ENCODE results near the gene REXO2. TPM values are rescaled to one million over a fixed set of nuclear protein-coding genes. Genes with fewer than 3 reads are reported as not detected.

The REXO2 gene
- total RNA-seq, 2 donors from 2014 or later = 46.6 to 55.5 TPM

DNA sequence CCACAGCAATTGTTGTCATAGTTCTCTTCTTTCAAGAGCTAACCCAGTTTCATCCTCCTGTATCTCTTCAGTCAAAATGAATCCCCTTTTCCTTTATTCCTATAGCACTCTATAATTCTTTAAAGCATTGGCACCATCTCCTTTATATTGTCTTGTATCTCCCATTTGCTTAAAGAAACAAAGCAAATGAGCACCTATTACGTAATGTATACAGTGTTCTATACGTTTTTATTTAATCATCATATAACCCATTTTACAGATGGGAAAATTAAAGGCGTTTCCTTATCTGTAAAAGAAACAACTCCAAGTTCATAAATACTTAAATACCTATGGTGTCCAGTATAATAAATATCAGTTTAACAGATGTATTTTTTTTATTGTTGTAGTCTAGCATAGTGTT lies 6.4 kb upstream of the REXO2 start:
- TF ChIP-seq, protein P1, sequence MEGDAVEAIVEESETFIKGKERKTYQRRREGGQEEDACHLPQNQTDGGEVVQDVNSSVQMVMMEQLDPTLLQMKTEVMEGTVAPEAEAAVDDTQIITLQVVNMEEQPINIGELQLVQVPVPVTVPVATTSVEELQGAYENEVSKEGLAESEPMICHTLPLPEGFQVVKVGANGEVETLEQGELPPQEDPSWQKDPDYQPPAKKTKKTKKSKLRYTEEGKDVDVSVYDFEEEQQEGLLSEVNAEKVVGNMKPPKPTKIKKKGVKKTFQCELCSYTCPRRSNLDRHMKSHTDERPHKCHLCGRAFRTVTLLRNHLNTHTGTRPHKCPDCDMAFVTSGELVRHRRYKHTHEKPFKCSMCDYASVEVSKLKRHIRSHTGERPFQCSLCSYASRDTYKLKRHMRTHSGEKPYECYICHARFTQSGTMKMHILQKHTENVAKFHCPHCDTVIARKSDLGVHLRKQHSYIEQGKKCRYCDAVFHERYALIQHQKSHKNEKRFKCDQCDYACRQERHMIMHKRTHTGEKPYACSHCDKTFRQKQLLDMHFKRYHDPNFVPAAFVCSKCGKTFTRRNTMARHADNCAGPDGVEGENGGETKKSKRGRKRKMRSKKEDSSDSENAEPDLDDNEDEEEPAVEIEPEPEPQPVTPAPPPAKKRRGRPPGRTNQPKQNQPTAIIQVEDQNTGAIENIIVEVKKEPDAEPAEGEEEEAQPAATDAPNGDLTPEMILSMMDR (IDR thresholded peaks at IDR 0.05) = no peak
- H3K27me3 ChIP-seq = no peaks in the 10 kb centered on the region
- H3K36me3 ChIP-seq = no peaks in the 10 kb centered on the region
- no peak overlapping the region for H3K27ac ChIP-seq
- no peak overlapping the region for H3K4me3 ChIP-seq
- intact Hi-C loops (cut with DNase I) = no loop called here
- no peak for DNase-seq
- no peaks in the 10 kb centered on the region for H3K4me1 ChIP-seq
- no peaks in the 10 kb centered on the region for H3K9me3 ChIP-seq
- no peak overlapping the region for H3K9ac ChIP-seq (ENCODE audit: low read depth in 2 of 2, low read length in 2 of 2)

DNA sequence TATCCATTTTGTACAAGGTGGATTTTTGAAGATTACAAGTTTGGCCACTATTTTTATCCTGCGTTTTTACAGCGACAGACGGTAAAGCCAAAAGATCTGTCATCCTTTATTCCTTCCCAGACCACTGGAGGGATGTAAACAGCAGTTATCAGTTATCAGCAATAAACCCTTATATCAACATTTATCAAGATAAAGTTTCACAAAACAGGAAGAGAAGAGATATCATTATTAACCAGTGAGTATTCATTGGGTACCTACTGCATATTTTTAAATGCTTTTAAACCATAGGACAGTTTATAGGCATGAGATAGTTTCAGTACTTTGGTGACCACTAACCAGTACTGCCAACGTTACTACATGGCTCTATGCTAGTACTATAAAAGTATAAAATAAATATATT lies 5.9 kb upstream of the REXO2 start:
- H3K27ac ChIP-seq = no peak overlapping the region
- intact Hi-C loops (cut with DNase I) = no loop called here
- no peaks in the 10 kb centered on the region for H3K9me3 ChIP-seq
- no peak overlapping the region for H3K4me3 ChIP-seq
- no peak for DNase-seq
- H3K27me3 ChIP-seq = no peaks in the 10 kb centered on the region
- H3K36me3 ChIP-seq = no peaks in the 10 kb centered on the region
- TF ChIP-seq, protein P1 (IDR thresholded peaks at IDR 0.05) = no peak
- H3K9ac ChIP-seq (ENCODE audit: low read depth in 2 of 2, low read length in 2 of 2) = no peak overlapping the region
- no peaks in the 10 kb centered on the region for H3K4me1 ChIP-seq

DNA sequence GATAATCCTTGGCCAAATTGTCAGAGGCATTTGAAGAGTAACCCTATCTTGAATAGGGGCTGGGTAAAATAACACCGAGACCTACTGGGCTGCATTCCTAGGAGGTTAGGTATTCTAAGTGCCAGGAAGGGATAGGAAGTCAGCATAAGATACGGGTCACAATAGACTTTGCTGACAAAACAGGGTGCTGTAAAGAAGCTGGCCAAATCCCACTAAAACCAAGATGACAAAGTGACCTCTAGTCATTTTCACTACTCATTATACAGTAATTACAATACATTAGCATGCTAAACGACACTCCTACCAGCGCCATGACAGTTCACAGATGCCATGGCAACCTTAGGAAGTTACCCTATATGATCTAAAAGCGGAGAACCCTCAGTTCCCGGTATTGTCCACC lies 964 bp upstream of the REXO2 start:
- TF ChIP-seq, protein P1 (IDR thresholded peaks at IDR 0.05) = no peak
- Histone ChIP-seq H3K4me3 (no peak overlapping the region), H3K27ac (no peak overlapping the region), H3K4me1 (peaks cover 4% of the 10 kb centered on the region), H3K9me3 (no peaks in the 10 kb centered on the region), H3K36me3 (no peaks in the 10 kb centered on the region), H3K27me3 (no peaks in the 10 kb centered on the region), H3K9ac (ENCODE audit: low read depth in 2 of 2, low read length in 2 of 2) (no peak overlapping the region)
- DNase-seq = no peak
- intact Hi-C loops (cut with DNase I) = loop anchor here (5.0 kb wide), 1 partner anchor 36 kb away; the partner anchor contains the start of genes C11orf71 and RBM7

DNA sequence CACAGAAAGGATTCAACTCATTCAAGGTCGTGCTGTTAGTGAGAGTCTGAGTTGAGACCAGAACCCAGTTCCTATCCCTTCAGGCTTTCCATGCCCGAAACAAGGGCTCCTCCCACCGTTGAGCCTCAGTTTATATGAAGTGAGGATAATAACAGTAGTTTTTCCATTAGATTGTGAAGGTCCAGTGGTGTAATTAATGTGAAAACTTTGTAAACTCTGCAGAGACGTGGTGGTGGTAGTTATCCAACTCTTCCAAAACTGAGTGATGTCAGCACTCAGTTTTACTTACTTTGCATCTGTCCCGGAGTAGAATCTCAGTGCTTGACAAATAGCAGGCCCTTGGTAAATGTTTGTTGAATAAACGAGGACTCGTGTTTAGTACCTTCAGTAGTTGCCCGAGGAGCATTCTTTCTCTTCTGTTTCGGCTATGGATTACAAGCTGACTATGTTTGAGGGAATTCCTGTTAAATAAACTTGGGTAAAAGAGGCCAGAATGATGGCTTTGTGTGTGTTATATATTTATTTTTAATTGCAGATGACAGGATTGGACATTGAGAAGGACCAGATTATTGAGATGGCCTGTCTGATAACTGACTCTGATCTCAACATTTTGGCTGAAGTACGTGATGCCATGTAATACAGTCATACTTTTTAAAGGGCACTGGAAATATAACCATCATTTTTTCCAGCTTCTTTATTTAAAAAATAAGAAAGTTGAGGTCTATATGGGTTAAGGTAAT lies 1.0 kb downstream of the REXO2 start:
- peak overlapping the region; percentile 61 for H3K27ac ChIP-seq
- H3K4me1 ChIP-seq = peaks cover 4% of the 10 kb centered on the region
- peak overlapping the region; percentile 84 to 90 for H3K9ac ChIP-seq (ENCODE audit: low read depth in 2 of 2, low read length in 2 of 2)
- DNase-seq = no peak
- intact Hi-C loops (cut with DNase I) = no loop called here
- no peaks in the 10 kb centered on the region for H3K27me3 ChIP-seq
- peak overlapping the region; percentile 93 for H3K4me3 ChIP-seq
- H3K9me3 ChIP-seq = no peaks in the 10 kb centered on the region
- TF ChIP-seq, protein P1 (IDR thresholded peaks at IDR 0.05) = no peak
- no peaks in the 10 kb centered on the region for H3K36me3 ChIP-seq

DNA sequence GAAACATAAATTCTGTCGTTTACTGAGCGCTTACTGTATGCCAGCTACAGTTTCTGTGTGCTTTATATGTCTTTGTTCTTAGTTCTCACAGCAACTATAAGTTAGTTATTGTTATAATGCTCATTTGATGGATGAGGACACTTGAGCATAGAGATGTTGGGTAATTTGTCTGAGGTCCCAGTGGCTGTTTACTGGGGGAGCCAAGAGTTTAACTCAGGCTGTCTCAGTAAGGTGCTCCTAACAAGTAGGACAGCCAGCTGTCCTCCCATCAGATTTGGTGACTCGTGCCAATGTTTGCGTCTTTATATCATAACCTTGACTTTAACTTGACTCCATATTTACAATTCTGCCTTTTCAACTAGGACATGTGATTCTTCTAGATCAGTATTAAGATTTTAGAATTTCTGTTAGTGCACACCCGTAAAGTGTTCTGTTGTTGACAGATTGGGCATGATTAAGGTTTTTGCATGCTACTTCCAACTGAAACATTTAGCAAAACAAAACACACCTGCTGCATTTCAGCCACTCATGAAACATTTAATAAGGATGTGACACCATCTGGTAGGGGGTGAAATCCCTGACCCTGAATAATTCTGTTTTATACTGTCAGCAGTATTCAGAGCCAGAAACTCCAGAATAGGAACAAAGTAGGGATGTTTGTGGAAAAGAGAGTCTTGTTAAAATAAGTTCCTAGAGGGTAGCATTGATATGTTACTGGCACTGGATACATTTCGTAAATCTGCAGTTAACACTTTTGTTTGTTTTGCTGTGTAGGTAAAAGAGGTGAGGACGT lies 1.9 kb downstream of the REXO2 start:
- no peak for DNase-seq
- Histone ChIP-seq H3K4me1 (peaks cover 4% of the 10 kb centered on the region), H3K27me3 (no peaks in the 10 kb centered on the region), H3K27ac (no peak overlapping the region), H3K9ac (ENCODE audit: low read depth in 2 of 2, low read length in 2 of 2) (no peak overlapping the region), H3K36me3 (no peaks in the 10 kb centered on the region), H3K4me3 (no peak overlapping the region), H3K9me3 (no peaks in the 10 kb centered on the region)
- intact Hi-C loops (cut with DNase I) = no loop called here
- TF ChIP-seq, protein P1 (IDR thresholded peaks at IDR 0.05) = no peak

All from colonic mucosa (tissue), 4 donors.